Measurements from ENCODE around the gene GARIN3. TPM values are rescaled to one million over a fixed set of nuclear protein-coding genes. Genes with fewer than 3 reads are reported as not detected.

Gene GARIN3
- total RNA-seq, 1 donor from 2014 or later = not detected

- no peaks in the 10 kb centered on the region for H3K36me3 Mint-ChIP-seq (ENCODE audit: low read depth)
- TF ChIP-seq CTCF (IDR thresholded peaks at IDR 0.05) = no peak
- H3K9me3 Mint-ChIP-seq (ENCODE audit: low read depth) = peaks cover 6% of the 10 kb centered on the region
- H3K4me3 Mint-ChIP-seq (ENCODE audit: unreplicated experiment) = no peak overlapping the region
- no peaks in the 10 kb centered on the region for H3K4me1 Mint-ChIP-seq (ENCODE audit: low read depth)
- H3K27me3 Mint-ChIP-seq (ENCODE audit: low read depth) = peaks cover 58% of the 10 kb centered on the region
- H3K27ac Mint-ChIP-seq (ENCODE audit: unreplicated experiment) = no peak overlapping the region
- no peak for DNase-seq (ENCODE audit: low spot score)
These were observed 6.8 kb downstream of the GARIN3 start for GRCh38 chr5:157159209-157159751.

GRCh38 chr5:157157293-157157891 lies 8.7 kb downstream of the GARIN3 start:
- Mint-ChIP-seq H3K4me1 (ENCODE audit: low read depth) (no peaks in the 10 kb centered on the region), H3K27me3 (ENCODE audit: low read depth) (peaks cover 52% of the 10 kb centered on the region), H3K36me3 (ENCODE audit: low read depth) (no peaks in the 10 kb centered on the region), H3K9me3 (ENCODE audit: low read depth) (peaks cover 6% of the 10 kb centered on the region), H3K27ac (ENCODE audit: unreplicated experiment) (no peak overlapping the region), H3K4me3 (ENCODE audit: unreplicated experiment) (no peak overlapping the region)
- TF ChIP-seq CTCF (IDR thresholded peaks at IDR 0.05) = no peak
- DNase-seq (ENCODE audit: low spot score) = no peak

- H3K9me3 Mint-ChIP-seq (ENCODE audit: low read depth) = peaks cover 6% of the 10 kb centered on the region
- H3K36me3 Mint-ChIP-seq (ENCODE audit: low read depth) = no peaks in the 10 kb centered on the region
- H3K27ac Mint-ChIP-seq (ENCODE audit: unreplicated experiment) = no peak overlapping the region
- H3K4me1 Mint-ChIP-seq (ENCODE audit: low read depth) = no peaks in the 10 kb centered on the region
- H3K4me3 Mint-ChIP-seq (ENCODE audit: unreplicated experiment) = no peak overlapping the region
- TF ChIP-seq CTCF (IDR thresholded peaks at IDR 0.05) = no peak
- H3K27me3 Mint-ChIP-seq (ENCODE audit: low read depth) = peaks cover 43% of the 10 kb centered on the region
- no peak for DNase-seq (ENCODE audit: low spot score)
These were observed 10.8 kb downstream of the GARIN3 start for GRCh38 chr5:157155297-157155696.

- Mint-ChIP-seq H3K36me3 (ENCODE audit: low read depth) (no peaks in the 10 kb centered on the region), H3K27me3 (ENCODE audit: low read depth) (peaks cover 24% of the 10 kb centered on the region), H3K9me3 (ENCODE audit: low read depth) (peaks cover 6% of the 10 kb centered on the region), H3K4me3 (ENCODE audit: unreplicated experiment) (no peak overlapping the region), H3K4me1 (ENCODE audit: low read depth) (peaks cover 4% of the 10 kb centered on the region), H3K27ac (ENCODE audit: unreplicated experiment) (no peak overlapping the region)
- TF ChIP-seq CTCF (IDR thresholded peaks at IDR 0.05) = no peak
- DNase-seq (ENCODE audit: low spot score) = no peak
These were observed 15.1 kb downstream of the GARIN3 start for GRCh38 chr5:157150995-157151394.

- no peak for DNase-seq (ENCODE audit: low spot score)
- TF ChIP-seq CTCF (IDR thresholded peaks at IDR 0.05) = peak; percentile 91
- Mint-ChIP-seq H3K4me3 (ENCODE audit: unreplicated experiment) (no peak overlapping the region), H3K27ac (ENCODE audit: unreplicated experiment) (no peak overlapping the region), H3K27me3 (ENCODE audit: low read depth) (peaks cover 12% of the 10 kb centered on the region), H3K36me3 (ENCODE audit: low read depth) (no peaks in the 10 kb centered on the region), H3K9me3 (ENCODE audit: low read depth) (no peaks in the 10 kb centered on the region), H3K4me1 (ENCODE audit: low read depth) (peaks cover 6% of the 10 kb centered on the region)
These were observed 17.1 kb downstream of the GARIN3 start for GRCh38 chr5:157148734-157149615.

Measured in chondrocyte (in vitro differentiated cells).